Colon (tissue), 2 donors: ENCODE measurements around the gene SLC7A6OS.

ENCODE experiments used
- FAIRE-seq: peaks from 2 replicates; lab custom pipeline; 2012; peaks lifted over from hg19 to GRCh38; lab: Jason Lieb, UNC
- donor health status: control.
- donor health status: control.

The SLC7A6OS gene

DNA sequence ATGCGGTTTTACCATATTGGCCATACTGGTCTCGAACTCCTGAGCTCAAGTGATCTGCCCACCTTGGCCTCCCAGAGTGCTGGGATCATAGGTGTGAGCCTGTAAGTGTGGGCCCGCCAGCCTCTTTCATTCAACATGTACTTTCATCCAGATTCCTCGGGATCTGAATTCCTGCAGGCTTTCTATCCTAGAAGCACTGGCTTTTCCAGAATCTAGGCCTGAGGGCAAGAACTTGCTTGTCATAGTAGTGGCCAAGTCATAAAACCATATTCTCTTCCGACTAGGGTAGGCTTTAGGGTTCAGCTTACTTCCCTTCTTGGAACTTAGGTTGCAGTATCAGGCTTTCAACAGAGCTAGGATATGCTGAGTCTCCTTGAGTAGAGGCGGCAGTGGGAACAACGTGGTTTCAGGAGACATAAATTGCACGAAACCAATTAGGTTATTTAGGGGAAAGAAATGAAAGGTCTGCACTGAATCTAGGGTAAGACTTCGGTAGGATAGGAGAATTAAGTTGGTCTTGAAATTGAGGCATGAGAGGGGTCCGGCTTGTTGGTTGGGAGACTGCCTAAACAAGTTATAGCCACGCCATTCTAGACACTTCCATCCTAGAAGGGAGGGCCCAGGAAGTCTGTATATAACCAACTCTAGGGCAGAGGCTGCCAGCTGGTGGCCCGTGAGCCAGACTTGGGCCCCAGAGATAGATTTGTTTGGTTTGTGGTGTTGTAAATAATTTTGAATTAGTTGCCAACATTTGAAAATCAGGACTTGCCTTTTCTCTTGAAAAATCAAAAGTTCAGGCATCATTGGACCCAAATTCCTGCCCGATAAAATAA lies 30.8 kb downstream of the SLC7A6OS start:
- FAIRE-seq, result no peak

DNA sequence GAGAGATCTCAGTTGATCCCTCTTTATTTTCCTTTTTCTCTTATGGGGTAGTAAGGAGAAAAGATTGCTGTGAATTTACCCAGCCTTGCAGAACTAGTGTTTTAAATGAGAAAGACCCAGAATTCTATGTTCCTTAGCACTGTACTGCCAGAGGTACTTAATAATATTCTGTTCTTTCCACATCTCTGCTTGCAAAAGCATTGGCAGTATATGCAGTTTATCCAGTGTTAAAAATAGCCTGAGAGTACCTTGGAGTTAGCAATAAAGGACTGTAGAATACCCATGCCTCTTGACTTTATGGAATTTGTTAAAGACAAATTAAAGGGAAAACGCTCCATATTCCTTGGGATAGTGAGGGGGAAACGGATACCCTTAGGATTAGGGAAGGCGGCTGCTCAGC lies 34.5 kb downstream of the SLC7A6OS start:
- FAIRE-seq, result no peak

DNA sequence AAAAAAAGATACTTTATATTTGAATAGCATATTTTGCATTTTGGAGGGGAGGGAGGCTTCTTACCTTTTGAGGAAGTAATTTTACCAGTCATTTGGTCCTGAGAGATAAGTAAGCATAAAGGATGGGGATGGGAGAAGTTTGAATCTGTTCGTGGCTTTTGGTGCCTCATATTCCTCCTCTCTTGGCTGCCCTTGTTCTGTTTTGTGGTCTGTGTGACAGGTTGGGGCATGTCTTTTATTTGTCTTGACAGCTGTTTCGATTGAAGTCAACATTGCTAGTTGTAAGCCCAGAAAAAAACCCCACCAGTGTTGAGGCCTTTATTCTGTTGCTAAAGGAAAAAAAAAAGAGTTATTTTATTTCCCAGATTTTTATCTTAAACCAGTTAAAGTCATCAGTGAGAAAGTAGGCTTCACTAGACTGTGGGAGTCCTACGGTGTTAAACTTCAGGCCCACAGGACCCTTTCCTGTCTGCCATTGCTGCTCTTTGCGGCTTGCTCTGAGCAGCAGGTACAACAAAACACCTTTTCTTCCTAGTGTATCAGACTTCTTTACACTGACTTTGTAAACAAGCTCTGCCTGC lies 35.0 kb downstream of the SLC7A6OS start:
- FAIRE-seq, result no peak

DNA sequence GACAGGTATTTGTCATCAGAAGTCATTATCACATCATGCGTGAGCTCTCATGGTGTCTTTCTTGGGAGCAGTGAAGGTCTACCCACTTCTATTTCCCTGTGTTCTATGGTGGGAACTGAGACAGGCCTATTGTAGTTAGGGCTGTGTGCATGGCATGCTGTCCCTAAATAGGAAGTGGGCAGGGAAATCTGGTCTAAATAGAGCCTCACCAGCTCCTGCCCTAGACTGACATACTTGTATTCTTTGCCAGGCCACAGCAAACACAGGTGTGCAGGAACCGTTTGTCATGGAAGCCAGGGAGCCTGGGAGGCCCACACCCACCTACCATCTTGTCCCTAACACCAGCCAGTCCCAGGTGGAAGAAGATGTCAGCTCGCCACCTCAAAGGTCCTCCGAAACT lies 36.3 kb downstream of the SLC7A6OS start:
- FAIRE-seq, result no peak

DNA sequence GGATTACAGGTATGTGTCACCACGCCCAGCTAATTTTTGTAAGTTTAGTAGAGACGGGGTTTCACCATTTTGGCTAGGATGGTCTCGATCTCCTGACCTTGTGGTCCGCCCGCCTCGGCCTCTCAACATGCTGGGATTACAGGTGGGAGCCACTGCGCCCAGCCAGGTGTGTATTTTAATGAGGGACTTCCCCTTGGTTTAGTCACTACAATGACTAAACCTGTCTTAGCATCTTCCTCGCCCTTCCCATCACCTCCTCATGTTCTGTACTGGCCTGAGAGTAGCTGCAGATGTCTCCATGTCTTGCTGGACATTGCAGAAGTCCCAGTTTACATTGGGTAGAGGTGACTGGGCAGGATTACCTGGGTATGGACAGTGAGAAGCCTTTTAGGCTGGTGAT lies 36.9 kb downstream of the SLC7A6OS start:
- FAIRE-seq, result no peak

DNA sequence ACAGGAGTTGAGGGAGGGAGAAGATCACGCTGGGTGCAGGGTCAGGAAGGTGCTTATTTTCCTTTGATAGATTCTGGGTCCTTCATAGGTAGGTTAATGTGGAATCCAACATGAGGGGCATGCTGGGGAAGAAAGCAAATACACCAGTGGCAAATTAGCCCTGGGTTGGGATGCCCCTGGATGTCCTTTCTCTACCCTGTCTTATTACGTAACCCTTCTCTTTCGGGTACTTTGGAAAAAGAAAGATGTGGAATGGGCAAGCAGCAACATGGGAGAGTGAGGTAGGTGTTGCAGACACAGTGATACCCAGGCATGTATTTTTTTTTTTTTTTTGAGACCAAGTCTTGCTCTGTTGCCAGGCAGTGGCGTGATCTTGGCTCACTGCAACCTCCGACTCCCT lies 37.3 kb downstream of the SLC7A6OS start:
- FAIRE-seq, result no peak

DNA sequence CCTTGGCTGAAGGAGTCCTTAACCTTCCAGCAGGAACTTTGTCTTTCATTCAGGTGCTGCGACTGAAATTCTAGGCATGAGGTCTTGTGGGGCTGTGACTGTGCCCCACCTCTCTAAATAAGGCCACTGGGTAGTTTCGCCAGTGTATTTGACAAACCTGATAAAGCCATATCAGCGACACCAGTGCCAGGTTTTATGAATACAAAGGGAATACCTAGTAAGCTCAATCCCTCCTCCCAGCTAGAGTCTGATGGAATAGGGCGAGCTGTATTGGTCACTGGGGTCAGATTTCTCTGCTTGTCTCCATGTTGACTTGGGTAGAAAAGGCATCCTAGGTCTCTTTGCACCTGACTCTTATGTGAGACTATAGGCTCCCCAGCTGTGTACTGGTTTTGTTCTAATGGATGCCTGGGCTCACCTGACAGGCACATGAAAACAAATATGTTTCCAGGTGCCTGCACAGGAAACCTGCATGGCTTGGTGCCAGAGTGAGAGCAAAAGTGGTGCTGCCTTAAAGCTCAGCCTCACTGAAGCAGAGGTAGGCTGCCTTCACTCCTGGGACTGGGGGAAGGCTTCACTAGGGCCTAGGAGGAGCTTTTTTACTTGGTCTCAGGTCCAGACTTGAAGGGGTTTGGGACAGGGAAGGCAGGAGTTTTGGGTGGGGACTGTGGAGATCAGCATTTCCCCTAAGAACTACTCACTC lies 38.1 kb downstream of the SLC7A6OS start:
- FAIRE-seq, result no peak

DNA sequence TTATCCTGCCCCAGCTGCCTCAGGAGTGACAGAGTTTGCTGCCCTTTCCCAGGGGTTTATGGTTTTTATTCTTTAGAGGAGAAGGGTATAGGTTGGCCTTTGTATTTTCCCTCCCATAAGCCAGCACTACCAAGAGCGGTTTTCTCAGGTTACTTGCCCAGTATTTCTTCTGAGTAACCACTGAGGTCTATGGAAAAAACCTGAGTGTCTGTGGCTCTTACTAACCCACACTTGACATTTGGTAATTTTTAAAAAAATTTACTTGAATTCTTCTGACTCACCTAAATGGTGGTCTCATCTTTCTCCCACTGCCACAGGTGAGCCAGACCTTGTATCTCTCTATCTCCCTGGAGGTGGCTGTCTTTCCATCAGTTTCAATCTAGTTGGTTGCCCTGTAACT lies 40.4 kb downstream of the SLC7A6OS start:
- FAIRE-seq, result no peak

DNA sequence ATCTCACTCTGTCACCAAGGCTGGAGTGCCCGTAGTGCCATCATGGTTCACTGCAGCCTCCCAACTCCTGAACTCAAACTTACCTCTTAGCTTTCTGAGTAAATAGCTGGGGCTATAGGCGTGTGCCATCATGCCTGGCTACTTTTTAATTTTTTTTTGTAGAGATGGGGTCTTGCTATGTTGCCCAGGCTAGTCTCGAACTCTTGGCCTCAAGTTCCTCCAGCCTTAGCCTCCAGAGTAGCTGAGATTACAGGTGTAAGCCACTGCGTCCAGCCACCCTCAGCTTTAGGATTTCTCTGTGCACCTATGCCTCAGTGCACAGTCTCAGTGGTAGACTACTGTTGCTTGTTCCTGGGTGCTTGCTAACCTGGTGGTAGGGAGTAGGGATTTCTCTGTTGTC lies 41.0 kb downstream of the SLC7A6OS start:
- FAIRE-seq, result no peak

DNA sequence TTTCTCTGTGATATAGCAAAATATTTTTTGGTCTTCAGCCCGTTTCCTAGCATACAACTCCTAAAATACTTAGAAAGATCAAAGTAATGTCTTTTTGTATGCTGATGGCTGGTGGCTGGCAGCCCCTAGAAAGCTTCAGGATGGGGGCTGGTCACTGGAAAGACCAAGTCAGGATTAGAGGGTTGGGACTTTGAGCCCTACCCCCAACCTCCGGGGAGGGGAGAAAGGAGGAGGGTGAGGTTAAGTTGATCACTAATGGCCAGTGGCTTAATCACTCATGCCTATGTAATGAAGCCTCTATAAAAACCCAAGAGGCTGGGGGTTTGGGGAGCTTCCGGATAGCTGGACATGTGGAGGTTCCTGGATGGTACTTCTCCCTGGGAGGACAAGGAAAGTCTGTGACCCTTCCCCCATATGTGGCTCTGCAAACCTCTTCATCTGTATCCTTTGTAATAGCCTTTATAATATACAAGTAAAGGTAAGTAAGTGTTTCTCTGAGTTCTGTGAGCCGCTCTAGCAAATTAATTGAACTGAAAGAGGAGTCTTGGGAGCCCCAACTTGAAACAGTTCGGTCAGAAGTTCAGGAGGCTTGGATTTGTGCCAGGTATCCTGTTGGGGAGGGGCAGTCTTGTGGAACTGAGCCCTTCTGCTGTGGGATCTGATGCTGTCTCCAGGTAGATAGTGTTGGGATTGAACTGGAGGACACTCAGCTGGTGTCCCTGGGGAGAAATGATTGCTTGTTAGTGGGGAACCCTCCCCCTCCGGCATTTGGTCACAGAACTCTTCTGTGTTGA lies 42.9 kb downstream of the SLC7A6OS start:
- FAIRE-seq, result no peak

DNA sequence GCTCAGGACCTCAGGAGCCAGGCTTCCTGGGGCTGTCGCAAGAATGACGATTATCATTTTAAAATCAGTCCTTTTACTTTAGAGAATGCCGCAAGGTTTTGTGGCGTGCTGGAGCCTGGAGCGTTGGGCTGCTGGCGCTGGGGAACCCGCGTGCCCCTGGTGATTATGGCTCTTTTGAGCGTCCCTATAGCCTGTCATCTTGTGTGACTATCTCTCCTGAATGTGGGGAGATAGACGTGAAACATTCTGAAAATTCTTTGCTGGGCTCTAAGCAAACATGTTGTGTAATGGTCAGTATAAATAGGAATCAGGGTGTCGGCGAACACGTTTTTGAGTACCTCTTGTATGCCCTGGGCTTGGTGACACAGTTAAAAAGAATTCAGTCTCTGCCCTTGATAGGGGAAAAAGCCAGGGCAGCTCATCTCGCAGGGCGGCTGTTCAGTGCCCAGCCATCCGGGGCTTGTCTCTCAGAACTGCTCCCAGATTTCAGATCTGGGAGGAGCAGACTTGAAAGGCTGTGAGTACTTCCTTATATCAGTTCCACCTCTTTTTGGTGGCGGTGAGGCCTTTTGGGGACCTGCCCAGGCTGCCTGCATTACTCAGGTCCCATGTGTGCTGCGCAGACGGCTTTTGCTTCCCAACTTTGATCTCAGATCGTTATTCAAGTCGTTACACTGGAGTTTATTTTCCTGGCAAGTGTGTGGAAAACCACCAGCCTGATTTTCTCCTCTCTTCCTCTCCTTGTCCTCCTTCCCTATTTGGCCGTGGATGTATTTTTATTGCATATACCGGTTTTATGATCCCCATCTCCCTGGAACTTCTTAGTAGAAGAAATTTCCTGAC lies 45.4 kb downstream of the SLC7A6OS start:
- FAIRE-seq, result no peak

DNA sequence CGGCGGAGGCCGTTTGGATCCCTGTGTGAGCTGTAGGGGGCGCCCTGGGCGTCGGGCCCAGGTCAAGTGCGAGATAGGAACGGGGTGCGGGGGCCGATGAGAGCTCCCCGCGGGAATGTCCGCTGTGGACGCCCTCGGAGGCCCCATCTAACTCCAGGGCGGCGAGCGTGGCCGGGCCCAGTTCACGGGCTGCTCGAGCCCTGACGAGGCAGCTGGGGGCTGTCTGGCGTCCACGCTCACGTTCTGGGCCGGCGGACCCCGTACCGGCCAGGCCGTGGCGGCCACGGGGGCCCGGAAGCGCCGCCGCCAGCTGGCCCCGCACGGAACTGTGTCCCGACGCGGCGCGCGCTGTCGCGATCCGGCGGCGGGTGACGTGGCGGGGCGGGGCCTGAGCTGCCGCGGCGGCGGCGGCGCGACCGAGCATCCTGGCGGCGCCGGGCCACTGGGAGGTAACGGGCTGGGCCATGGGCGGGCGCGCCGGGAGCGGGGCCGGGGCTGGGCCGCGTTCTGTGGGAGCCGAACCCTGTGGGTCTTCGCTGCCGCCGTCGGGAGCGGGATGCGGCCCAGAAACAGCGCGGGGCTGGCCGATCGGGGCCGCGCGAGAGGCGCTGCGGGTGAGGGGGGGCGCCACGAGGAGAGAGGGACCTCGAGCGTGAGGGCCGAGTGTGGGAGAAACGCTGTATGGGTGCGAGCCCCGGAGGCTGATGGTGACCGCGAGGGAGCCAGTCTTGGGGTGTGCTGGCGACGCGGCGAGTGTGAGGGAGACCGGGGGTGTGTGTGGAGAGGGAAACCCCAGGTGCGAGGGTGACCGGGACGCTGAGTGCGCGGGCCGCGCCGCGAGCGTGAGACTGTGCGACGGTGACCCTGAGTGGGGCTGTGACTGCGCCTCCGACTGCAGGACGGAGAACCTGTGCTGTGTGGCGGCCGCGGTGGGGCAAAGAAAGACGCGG lies 46.3 kb downstream of the SLC7A6OS start, which contains the start of gene SLC7A6:
Gene SLC7A6 (plus strand): TSS at position 399 of the 950 bp plus-strand sequence. CDS start 10,201 bp downstream, outside the sequence.
- FAIRE-seq, result no peak

DNA sequence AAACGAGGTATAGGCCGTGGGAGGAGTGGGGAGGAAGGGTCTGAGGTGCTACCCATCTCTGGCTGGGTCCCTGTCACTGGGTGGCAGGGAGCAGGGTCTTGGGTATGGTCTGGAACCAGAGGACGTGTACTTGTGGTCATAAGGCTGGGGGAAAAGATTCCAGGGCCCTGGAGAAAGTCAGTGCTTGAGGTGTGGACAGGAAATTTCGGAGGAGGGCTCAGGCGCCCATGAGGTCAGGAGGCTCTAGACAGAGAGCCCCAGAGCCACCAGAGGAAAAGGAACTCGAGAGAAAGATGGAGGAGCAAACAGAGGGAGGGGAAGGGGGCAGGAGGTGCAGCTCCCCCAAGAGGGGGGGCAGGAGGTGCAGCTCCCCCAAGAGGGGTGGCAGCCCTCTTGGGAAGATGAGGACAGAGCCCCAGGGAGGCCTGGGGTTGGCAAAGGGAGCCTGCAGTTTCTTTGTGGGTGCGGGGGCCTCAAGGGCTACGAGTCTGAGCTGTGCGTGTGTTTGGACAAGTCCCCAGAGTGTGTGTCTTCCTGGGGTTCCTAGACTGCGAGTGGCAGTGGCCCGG lies 47.1 kb downstream of the SLC7A6OS start:
- FAIRE-seq, result no peak

DNA sequence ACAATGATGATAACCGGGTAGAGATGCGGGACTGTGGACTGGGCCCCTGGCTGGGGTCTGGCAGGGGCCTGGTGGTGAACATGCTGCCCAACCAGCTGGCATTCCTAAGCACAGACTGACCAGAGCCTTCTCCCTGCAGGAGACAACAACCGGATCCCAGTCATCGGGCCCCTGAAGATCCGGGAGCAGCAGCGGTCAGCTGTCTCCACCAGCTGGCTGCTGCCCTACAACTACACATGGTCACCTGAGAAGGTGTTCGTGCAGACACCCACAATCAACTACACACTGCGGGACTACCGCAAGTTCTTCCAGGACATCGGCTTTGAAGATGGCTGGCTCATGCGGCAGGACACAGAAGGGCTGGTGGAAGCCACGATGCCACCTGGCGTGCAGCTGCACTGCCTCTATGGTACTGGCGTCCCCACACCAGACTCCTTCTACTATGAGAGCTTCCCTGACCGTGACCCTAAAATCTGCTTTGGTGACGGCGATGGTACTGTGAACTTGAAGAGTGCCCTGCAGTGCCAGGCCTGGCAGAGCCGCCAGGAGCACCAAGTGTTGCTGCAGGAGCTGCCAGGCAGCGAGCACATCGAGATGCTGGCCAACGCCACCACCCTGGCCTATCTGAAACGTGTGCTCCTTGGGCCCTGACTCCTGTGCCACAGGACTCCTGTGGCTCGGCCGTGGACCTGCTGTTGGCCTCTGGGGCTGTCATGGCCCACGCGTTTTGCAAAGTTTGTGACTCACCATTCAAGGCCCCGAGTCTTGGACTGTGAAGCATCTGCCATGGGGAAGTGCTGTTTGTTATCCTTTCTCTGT lies 51.5 kb downstream of the SLC7A6OS start:
- FAIRE-seq, result no peak

DNA sequence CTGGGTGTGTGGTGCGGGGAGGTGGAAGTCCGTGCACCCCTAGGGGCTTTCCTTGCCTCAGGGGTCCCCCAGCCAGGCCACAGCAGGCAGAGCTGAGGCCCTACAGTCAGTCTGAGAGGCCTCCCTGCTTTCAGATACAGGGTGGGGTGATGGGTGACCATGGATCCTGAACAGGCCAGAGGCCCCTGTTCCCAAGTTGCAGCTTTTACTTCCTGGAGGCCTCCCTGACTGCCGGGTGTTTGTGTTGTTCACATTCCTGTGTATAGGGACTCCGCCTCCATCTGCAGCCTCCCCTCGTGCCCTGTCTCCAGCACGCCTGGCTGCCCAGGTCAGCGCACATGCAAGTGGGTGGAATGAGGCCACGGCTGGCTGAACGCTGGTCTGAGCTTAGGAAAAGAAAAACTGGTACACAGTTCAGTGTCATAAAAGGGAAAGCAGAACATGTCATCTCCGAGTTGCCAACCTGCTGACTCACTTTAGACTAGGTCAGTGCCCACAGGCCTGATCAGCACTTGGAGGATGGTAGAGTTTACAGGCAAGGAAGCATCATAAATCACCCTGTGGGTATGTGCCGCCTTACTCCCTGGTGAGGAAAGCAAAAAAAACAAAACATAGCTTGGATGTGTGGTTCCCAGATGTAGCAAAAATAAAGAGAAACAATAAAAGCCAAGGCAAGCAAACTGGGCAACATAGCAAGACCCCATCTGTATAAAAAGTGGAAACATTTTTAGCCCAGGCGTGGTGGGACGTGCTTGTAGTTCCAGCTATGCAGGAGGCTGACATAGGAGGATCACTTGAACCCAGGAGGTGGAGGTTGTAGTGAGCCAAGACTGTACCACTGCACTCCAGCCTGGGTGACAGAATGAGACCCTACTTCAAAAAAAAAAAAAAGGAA lies 52.6 kb downstream of the SLC7A6OS start:
- no peak for FAIRE-seq

DNA sequence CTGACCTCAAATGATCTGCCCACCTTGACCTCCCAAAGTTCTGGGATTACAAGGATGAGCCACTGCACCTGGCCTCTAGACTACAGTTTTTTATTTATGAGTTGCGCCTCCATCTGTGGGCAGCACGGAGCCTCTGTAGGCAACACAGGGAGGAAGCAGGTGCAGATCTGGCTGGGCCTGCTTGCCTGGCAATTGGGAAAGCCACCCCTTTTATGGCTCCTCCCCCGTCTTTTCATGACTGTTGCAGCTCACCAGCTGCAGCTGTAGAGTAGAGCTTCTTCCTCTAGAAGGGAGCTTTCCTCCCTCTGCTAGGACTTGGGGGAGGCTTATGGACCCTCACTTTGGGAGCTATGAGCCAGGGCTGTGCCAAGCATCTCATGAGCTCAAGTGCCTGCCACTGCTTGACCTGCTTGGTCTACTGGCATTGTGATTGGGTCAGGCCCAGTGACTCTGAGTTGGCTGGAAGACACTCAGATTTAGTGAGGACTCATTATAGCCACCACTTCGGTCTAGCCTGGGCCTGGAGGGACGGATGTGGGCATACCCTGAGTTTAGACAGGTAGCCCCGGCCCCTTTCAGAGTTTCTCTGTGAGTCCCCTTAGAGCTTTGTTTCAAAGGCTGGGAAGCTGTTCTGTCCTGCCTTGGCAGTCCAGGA lies 53.4 kb downstream of the SLC7A6OS start:
- no peak for FAIRE-seq

DNA sequence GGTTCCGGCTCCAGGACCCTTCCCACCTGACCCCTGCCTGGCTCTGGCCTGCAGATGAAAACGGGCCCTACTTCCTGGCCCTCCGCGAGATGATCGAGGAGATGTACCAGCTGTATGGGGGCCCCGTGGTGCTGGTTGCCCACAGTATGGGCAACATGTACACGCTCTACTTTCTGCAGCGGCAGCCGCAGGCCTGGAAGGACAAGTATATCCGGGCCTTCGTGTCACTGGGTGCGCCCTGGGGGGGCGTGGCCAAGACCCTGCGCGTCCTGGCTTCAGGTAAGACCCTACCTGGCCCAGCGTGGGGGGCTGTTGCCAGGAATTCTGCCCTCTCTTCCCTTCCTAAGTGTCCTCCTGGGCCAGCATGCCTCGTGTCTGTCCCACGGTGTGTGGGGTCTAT lies 55.0 kb downstream of the SLC7A6OS start:
- no peak for FAIRE-seq
